NCI-H1048 (cell line): ENCODE data around the gene TSHZ2.
"Not testable (repeated sequence)": the region's sequence is repeated elsewhere in the genome, so short reads cannot be mapped to it uniquely, and the experiment has no call there.

ENCODE experiments used
- DNase-seq: peaks from one replicate; lab custom pipeline; 2025; lab: John Stamatoyannopoulos, UW

Gene TSHZ2

GRCh38 chr20:53387983-53388675 lies 416.0 kb downstream of the TSHZ2 start:
- no peak for DNase-seq

DNA sequence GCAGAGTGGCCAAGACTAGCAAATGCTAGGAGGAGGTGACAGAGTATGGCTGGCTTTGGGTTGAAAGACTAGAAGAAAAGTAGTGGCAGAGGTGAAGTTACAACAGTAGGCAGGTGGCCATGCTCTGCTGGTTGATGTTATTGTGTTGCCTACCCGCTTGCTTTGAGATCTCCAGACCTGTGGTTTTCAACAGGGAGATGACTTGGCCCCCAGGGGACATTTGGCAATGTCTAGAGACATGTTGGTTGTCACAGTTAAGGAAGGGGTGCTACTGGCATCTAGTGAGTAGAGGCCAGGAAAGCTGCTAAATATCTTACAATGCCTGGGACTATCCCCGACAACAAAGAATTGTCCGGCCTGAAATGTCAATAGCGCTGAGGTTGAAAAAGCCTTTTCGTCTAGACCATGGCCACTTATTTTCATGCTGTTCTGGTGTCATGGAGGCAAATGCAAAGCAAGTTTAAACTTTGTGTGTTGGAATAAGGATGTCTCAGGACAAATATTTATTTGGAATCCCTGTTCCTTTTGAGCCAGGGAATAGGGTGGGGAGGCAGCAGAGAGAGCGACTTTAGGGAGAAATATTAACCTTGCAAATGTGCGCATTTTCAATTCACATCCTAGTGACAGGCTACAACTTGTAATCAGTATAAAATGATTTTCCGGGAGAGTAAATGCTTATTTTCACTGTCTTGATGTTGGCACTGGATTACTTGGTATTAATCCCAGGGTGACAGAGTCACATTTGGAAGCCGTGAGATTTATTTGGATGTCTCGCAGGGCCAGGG lies 417.6 kb downstream of the TSHZ2 start:
- DNase-seq: no peak

DNA sequence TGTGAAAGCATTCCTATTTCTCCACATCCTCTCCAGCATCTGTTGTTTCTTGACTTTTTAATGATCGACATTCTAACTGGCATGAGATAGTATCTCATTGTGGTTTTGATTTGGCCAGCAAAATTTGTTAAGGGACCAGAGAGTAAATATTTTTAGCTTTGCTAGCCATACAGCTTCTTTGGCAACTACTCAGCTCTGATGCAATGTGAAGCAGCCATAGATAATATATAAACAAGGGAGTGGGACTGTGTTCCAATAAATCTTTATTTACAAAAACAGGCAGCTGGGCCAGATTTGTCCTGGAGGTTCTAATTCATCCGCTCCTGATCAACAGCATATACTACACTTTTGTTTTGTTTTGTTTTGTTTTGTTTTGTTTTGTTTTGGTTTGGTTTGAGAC lies 418.6 kb downstream of the TSHZ2 start:
- DNase-seq: no peak

DNA sequence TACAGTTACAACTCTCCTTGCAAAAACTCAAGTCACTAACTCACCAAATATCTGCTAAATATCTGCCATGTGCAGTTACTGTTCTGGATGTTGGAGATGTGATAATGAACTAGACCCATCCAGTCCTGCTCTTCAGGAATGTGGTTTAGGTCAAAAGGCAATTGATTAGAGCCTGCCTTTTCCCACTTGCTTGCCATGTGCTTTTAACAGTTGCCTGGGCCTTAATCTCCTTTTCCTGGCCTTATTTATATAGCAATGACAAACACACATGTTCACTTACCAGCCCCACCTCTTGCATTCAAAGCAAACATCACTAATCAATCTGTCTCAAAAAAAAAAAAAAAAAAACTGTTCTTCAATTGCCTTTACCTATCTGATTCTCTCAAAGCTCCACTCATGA lies 422.3 kb downstream of the TSHZ2 start:
- DNase-seq: no peak

DNA sequence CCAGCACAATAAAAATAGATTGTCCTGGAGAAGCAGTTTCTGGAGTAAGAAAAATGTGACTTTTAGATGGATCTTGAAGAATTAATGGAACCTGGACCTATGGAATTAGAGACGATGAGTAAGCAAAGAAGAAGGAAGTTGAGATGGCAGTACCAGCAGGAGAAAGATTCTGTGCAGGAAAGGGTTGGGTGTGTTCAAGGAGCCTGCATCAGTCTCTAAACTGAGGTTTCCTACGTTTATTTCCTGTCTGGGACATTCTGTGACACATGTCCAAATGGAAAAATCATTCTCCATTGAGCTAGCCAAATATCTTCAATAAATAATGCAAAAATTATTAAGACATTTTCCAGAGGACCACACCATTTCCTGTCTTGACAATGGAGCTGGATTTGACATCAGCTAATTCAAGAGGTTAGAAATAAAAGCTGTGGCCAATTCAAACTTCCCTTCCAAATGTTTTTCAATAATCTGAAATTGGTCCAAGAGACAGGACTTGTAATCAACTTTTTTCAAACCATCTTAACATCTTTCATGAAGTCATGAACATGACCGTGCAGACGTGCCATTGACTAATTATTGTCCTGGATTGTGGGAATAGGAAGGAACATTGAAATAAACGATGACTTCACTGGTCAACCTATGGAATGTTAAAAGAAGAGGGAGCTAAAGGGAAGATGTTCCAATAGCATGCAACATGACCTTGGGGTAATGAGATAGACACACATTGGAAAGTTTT lies 423.2 kb downstream of the TSHZ2 start:
- DNase-seq: no peak

GRCh38 chr20:53399083-53399482 lies 426.9 kb downstream of the TSHZ2 start:
- DNase-seq: no peak

- no peak for DNase-seq
These were observed 427.6 kb downstream of the TSHZ2 start for GRCh38 chr20:53399592-53400335.

- no peak for DNase-seq
These were observed 430.3 kb downstream of the TSHZ2 start for GRCh38 chr20:53402233-53403005.

GRCh38 chr20:53403029-53403428 lies 430.9 kb downstream of the TSHZ2 start:
- no peak for DNase-seq

DNA sequence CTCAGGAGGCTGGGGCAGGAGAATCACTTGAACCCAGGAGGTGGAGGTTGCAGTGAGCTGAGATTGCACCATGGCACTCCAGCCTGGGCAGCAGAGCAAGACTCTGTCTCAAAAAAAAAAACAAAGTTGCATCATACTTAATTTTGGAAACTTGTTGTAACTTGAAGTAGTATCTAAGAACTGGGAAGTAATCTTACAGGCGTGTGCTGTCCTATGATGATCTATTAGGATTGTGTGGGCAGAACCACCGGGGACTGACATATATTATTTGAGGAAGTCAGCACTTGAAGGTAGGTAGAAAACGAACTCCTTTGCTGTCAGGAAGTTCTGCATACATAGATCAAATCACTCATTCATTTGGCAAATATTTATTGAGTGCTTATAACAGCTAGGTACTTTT lies 433.0 kb downstream of the TSHZ2 start:
- no peak for DNase-seq

DNA sequence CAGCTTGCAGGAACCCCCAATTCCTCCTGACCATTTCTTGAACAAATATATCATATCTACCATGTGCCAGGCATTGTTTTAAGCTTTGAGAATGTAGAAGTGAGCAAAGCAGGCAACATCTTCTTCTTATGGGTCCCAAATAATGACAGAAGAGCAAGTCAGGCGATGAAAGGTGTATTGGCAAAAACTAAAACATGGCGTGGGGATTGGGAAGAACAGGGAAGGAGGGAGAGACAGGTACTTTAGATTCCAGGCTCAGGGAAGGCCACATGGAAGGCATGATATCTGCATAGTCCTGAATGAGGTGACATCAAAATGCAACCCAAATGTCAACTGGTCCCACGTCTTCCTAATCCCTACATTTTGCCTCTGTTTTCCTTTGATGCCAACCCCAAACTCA lies 434.4 kb downstream of the TSHZ2 start:
- no peak for DNase-seq

GRCh38 chr20:53408691-53409446 lies 436.7 kb downstream of the TSHZ2 start:
- no peak for DNase-seq

GRCh38 chr20:53409447-53409717 lies 437.2 kb downstream of the TSHZ2 start:
- DNase-seq: no peak

GRCh38 chr20:53411129-53411528 lies 439.0 kb downstream of the TSHZ2 start:
- no peak for DNase-seq

- no peak for DNase-seq
These were observed 439.7 kb downstream of the TSHZ2 start for GRCh38 chr20:53411891-53412290.

DNA sequence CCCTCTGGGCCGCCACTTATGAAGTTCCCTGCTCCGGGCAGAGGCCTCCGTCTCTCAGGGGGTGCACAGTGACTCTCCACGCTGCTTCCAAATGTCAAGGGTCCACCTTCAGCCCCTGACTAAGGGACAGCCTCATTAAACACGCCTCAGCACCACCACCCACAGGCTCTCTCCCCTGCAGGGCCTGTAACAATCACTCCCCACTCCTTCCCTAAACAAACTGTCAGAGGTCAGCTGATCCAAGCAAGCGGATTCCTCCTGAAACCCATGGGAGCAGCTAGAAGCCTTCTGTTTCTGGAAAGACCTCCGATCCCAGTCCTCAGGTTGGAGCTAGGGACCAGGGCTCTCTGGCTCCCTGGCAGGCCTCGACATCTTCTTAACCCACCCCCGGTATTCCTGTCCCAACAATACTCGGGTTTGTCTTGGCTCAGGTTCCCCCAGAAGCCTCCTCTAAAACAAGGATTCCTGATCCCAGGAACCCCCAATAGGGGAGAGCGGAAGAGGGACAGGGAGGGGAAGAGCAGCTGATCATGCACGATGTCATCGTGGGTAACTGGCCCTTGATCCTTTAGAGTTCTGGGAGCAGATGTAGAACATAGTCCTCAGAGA lies 440.5 kb downstream of the TSHZ2 start:
- DNase-seq: no peak

- no peak for DNase-seq
These were observed 441.1 kb downstream of the TSHZ2 start for GRCh38 chr20:53413186-53413631.

GRCh38 chr20:53413845-53414244 lies 441.7 kb downstream of the TSHZ2 start:
- DNase-seq: not testable (repeated sequence)

DNA sequence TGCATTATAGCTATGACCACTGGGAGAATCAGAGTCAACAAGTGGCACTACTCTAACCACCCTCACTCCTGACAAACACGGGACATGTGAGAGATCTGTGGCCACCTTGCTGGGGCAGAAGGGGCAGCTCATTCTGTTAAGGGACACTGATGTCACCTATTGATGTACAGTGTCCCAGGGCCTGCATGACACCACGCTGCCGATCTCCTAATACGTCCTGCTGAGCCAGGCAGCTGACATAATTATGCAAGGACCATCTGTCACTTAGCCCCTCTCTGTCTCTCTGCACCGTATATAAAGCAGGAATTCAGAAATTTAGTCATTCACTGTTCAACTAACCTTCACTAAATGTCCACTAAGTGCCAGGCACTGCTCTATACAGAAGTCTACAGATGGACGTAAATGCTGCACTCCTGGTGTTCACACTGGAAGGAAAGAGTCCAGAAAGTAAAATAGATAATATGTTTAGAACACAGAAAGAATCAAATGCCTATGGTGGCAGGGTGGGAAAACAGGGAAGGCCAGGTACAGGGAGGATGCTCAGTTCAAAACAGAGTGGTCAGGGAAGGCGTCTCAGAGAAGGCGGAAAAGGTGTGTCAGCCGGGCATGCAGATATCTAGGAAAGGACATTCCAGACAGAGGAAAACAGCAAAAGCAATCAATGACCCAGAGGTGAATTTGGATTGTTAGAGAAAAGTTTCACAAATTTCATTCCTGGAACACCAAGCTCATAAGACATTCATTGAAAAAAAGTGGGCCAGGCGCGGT lies 447.7 kb downstream of the TSHZ2 start:
- DNase-seq: no peak

DNA sequence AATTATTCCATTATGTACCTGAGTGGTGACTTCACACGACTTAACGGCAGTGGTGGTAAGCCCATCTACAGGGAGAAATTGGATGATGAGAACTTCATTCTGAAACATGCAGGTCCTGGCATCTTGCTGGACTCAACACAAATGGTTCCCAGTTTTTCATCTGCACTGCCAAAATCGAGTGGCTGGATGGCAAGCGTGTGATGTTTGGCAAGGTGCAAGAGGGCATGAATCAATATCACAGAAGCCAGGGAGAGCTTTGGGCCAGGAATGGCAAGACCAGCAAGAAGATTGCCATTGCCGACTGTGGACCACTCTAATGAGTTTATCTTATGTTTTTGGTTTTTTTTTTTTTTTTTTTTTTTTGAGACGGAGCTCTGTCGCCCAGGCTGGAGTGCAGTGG lies 449.2 kb downstream of the TSHZ2 start:
- DNase-seq: no peak
